Activated naive CD4-positive, alpha-beta T cell (primary cell): ENCODE data around the gene DAB1.

Experiments
- DNase-seq, 4 experiments: peaks; one replicate each; lab custom pipeline; 2025; lab: John Stamatoyannopoulos, UW

Gene DAB1

DNA sequence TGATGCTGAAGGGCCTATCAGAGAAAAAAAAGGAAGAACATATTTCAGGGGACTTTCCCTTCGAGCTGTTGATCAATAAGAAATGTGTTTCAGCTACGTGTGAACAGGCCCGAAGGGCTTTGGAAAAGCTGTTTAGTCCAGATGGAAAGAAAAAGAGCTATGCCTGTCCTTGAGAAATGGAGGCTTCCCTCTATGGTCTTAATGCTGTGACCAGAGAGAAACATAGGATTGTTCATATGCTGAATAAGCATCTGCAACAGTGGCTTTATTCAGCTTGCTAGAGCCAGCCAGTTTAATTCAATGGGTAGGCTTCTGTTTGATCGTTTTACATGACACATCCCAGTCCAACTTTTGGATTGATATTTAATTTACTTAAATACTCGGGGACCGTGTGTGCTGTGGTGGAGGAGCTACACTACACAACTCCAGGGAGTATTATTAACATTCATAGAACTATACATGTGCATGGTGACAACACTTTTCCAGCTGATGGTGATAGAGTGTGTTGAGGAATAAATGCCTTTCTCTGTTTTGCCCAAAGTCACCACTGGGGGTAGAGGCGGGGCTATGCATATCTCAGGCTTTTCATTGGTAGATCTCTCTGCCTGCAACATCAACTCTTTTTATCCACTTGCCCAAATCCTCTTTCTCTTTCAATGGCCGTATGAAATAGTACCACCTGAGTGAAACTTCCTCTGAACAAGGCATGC is 351.3 kb downstream of the DAB1 start:
- DNase-seq = no peak

DNA sequence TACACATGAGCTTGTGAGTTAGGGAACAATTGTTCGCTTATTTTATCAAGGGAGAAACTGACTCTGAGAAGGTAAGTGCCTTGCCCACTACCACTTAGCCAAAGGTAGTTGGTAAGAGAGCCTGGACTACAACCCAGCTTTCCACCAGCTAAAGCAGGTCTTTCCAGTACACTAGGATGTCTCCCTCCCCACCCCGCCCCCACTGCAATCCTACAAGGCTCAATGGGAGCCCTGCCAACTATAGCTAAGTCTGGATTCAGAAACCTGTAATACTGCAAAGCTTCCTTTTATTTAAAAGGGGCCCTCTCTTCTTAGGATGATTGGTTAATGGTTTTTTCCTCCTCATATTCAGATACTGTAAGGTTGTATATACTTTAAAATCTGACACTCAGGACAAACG is 356.0 kb downstream of the DAB1 start:
- DNase-seq = no peak

DNA sequence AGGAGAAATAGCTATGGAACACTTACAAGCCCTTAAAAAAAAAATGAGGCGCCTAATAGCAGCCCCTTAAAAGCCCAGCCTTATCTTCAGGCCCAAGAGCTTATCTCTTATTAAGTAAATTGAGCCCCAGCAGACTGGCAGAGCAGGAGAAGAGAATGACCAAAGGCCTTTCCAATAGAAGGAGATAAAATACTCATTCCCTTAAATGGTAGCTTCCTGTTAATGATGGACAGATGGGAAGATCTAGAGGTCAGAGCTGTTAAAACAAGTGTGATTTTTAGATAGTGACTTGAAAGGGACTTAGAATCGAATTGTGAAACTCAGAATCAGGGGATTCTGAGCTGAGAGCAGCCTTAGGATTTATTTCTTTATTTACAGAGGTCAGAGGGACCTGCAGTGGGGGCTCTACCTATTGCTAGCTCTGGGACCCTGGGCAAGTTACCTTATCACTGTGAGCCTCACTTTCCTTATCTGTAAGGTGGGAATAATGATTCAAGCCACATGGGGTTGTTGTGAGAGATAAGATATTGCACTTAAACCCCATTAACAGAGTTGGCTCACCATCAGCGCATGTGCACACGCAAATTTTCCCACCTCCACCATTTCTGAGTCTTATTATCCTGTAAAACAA is 356.8 kb downstream of the DAB1 start:
- DNase-seq = no peak

DNA sequence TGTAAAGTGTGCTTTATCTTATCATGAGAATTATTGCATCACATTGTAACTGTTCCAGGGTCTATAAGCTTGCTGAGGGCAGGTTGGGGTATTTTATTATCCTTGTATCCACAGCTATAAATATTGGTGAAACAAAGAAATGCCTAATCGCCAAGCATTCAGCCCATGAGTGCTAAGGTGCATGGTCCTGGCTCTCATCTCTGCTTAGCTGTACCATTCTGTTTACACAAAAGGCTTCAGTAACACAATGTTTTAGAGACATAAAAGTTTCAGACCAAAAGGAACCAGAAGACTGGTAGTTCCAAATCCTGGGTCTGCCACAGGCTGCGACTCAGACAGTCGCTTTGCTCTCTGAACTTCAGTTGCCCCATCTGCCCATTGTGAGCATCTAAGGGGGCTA is 358.4 kb downstream of the DAB1 start:
- no peak for DNase-seq

DNA sequence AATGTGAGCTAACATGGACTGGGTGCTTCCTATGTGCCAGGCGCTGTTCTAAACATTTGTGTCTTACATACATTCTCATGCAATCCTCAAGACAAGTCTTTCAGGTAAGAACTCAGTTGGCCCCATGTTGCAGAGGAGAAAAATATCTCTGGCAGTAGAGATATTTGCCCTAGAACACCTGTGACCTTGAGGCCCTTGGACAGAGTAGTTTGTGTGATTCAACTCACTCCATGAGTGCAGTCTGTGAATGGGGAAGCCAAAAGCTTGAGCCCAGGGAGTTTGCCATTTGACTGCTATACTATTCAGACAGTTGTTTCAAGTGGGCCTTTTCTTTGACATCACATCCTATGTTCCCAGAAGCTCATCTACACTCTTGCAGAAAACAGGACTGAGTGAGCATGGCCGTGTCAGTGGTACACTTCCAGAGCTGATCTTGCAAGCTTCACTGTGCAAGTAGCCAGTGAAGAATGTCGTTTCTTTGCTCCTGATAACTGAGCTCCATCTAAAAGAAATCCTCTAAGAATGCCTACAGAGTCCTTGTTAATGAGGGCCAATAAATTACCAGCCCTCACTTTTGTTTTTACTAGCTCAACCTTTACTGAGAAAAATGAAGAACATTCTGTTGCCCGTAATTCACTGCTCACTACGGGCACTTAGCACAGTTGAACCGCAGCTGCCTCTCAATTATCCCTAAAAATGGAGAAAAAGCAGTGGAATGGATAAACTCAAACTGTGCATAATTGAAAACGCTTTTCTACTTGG is 359.3 kb downstream of the DAB1 start:
- DNase-seq = no peak

DNA sequence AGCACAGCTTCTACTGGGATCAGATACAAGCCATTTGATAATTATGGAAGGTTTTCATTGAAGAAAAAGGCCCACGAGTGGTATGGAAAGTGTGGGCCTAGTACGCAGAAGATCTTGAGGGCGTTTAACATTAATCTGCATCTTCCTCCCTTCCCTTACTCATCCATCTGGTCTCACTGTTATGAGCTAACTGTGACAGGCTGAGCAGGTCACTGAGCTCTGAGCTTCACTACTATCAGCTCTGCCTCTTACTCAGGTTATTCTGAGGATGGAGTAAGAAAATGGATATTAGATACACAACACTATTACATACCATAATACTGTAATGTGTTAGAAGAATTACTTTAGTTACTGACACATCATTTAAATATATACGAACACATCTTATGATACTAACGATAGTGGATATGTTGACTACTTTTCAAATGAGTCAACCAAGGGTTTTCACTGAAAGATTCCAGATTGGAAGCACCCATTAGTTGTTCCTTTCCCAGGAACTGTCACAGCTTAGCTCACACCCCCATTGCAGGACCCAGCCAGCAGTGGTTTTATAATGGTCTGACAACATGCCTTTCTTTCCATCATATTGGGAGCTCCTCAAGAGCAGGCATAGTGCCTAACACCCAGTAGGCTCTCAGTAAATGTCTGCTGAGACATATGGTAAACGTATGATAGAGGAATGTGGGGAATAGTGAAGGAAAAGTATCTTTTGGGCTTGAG is 360.3 kb downstream of the DAB1 start:
- DNase-seq = no peak

DNA sequence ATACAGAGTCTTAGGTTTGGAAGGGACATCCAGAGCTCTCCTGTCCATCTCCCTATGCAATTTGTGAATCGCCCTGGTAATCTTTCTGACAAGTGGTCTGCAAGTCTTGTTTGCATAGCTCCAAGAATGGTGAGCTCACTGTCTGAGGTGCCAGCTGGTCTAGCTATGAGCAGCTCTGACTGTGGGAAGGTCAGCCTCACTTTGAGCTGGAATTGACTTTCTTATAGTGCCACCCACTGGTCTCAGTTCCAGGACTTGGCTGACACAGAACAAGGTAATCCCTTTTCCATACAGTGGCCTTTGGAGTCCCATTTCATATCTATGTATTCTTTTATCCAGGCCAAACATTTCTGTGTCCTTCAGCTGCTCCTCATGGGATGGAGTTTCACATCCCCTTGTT is 362.5 kb downstream of the DAB1 start:
- DNase-seq = no peak

DNA sequence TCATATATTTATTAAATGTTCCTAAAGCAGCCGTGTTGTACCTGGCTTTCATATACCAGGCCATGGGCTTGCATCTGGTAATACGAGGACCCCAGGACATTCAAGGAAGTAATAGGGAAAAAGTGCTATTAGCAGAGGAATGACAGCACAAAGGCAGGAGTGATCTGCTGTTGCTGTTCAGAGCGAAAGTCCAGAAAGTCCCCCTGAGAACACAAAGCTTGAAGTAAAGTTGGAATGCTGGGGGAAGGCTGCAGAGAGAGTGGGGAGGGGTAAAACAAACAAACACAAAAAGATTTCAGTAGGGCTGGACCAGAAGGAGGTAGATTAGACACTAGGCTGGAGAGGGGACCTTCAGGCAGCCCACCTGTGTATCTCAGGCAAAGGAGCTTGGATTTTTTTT is 363.4 kb downstream of the DAB1 start:
- DNase-seq = no peak

DNA sequence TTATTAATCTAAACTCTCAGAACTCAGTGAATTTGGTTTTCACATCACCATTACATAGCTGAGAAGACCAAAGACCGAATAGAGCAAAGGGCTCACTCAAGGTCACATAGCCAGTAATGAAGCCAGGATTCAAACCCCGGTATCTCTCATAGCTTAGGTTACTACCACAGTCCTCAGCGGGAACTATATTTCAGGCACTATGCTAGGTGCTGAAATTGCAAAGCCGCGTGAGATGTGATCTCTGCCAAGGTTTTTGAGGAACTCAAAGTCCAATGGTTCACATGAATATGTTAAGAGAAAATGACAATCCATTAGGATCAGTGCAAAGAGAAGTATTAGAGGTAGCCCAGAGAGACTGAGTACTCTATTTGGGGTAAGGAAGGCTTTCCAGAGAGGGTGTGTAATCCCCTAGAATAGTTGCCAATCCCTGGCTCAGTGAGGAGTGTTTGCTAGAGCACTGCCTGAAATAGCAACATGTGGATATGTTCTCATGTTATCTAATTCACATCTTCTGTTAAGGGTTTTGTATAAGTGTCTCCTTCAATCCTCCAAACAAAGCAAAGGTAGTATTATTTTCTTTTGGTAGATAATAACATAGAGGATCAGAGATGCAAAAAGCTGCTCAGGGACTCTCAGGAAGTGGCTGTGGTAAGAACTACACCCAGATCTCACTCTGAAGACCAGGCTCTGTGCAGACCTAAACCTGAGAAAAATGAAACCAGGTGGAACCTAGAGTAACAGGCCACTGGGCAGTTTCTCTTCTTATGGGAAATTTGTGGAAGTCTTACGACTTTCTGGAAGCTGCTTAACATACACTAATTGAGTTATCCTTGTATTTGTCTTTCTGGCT is 365.0 kb downstream of the DAB1 start:
- no peak for DNase-seq

DNA sequence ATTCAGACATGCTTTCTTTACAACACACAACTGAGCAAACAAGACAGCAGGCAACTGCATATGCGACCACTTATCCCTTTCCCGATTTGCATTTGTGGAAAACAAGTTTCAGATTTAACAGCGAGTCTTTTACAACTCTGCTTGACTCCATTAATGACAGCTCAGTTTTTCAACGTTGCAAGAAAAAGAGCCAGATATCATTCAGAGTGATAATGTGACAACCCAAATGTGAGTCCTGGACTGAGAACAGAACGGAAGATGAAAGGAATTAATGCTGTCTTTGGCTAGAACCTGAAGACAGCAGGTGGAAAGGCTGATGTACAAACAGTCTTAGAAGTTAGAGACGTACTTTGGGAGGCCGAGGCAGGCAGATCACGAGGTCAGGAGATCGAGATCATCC is 375.0 kb downstream of the DAB1 start:
- DNase-seq = no peak

DNA sequence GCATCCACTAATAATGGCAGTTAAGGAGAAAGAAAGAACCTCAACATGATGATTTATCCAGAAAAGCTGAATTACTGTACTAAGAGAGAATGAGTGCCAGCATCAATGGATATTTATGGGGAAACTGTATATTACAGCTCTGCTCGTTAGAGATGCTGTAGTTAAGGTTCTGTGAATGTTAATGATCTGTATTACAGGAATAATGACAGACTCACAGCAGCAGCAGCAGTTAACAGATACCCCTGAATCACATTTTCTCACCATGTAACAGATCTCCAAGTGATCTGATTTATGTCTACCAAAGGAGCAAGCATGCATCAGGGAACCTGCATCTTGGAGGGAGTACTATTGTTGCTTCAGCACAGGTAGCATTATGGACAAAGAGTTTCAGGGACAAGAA is 377.4 kb downstream of the DAB1 start:
- no peak for DNase-seq

DNA sequence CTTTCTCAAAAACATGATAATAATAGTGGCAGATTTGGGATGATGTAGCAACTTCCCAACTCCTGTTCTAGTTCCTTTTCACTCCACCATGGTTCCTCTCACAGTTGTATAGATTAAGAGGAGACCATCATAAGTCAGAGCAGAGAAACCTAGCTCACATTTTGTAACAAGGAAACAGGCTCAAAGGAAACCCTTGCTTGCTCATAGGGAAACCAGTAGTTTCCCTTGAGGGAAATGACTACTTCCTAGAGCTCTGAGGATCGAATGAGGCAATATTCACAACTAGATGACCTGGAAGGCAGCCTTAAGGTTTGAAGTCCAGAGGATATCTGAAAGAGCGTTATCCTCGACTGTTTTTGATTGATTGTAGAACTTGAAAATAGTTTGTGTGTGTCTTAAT is 382.0 kb downstream of the DAB1 start:
- DNase-seq = no peak

DNA sequence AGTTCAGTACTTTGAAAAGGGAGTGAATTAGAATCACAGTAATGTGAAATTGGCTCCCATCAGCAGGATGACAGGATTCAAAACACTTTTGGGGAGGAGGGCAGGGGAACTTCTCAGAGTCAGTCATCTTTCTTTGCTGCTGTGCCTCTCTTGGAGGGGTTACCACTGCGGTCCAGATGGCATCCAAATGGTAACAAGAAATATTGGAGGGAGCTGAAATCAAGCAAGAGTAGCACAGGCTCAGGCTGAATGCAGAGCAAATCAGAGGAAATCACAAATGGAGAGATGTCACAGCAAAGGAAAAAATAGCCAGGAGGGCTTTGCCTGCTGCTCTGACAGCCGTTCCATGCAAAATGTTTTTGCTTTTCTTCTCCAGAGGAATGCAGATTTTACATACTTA is 383.0 kb downstream of the DAB1 start:
- DNase-seq = no peak

DNA sequence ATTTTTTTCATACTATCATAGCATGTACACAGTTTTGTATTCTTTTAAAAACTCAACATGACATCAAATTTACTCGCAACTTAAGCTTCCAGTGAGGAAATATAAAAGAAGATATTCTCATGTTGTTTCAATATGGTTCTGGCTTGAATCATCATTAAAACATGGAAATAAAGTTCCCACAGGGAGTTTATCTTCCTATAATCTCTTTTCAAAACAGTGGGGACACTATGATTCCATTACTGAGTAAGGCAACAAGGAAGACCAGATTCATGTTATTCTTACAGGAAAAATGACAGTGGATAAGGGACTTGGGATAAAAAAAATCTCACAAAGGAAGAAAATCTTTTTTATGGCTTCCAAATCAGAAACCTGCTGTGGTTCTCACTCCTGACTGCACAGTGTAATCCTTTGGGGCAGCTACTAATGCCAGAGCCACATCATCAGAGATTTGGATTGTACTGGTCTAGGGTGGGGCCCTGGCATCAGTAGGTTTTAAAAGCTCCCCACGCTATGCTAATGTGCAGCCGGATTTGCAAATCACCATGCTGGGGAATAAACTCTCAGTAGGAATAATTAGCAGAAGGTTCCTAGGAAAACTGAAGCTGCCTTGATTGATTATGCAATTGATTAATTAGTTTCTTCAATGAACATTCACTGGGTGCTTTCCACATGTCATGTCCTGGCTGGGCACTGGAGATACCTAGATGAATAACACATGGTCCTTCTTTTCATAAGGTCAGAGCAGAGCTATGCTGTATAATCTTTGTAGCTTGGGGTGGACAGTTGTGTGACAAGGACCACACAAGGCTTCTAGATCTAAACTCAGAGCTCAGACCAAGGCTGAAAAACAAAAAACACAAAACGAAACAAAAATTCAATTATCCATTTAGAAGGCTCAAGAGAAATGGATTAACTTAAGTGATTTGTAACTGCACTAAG is 386.9 kb downstream of the DAB1 start:
- DNase-seq = no peak

DNA sequence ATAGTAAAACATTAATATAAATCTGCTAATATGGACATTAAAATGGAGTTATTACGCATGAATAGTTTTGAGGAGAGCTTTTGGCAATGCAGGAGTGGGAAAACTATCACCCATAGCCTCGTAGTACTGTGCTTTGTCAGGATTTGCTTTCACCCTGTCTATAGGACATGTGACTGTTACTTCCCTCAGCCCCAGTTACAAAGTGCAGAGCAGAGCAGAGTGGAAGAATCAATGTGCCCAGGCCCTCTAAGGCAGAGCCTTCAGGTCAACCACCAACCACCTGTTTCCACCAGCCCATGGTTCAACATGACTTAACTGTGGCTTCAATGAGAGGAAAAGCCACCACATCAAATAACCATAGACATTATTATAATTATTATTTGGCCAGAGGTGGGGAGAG is 389.1 kb downstream of the DAB1 start:
- no peak for DNase-seq

DNA sequence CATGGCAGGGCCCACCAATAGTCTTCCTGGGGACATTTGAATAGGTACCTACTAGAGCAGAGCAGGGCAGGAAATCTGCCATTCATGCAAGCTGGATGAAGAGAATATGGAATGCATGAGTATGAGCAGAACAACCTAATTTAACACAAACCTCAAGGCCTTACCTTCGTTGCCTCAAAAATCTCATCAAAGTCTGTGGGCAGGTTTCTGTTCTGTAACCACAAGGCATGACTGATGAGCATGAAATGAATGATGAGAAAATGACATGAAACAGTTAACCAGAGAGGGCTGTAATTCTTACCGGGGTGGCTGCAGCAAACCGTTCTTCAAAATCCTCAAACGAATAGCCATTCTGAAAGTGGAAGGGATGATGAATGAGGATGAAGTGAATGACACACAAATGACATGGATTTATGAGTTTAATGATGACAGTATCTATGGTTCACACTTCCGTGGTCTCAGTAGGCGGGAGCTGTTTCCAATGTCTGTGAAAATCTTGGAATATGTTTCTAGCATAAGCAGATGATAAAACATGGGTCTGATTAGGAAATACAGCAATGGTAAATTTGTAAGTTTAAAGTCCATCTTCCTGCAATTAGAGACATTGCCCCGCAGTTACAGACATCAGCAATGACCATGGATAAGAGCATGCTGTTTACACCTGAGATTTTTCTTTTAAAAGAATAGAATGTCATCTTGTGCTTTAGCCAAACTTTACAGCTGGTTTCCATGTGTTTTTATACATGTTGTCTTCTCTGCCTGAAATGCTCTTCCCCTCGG is 390.4 kb downstream of the DAB1 start:
- DNase-seq = no peak

DNA sequence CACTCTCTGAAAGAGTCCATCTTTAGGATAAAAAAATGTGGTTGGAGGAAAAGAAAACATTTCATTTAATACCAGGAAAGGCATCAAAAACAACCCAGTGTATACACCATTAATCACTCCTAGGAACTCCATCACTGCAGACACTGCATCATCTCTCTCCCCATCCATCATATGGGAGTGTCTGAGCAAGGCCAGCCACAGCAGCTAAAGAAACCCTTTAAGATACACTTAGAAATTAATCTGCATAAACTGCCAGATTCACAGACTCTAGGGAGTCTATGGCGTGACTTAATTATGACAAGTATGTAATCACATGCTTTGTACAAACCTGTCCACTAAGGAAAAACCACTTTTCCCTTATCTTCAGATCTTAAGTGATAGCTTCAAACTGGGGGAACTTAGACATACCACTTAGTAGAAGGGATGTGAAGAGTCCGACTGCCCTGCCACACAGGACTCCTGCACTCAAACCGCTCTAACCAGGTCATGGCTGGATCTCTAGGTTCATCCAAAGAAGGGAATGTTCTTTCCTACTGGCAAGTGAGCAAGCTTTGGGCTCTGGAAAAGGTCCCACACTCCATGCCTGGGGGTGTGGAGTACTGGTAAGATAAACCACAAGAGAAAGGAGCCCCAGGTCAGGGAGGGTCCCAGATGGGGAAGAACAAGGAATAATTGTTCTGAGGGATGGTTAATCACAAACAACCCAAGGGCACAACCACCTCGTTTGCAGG is 397.1 kb downstream of the DAB1 start:
- no peak for DNase-seq

DNA sequence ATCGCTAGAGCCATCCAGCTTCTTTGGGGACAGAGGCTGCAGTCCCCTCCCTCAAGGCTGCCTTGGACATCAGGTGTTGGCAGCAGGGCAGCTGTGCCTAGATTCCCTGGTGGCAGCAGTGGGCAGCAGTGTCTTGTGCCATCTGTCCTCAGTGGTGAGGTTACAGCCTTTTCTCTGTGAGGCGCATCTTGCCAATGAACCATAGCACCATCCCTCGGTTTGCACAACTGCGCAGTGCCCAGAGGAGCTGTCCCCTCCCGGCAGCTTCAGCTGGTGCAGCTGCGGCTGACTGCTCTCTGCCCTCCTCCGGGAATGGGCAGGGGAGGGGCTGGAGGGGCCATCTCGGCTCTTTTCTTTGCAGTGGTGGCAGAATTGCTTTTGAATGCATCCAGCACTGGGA is 399.0 kb downstream of the DAB1 start:
- no peak for DNase-seq

DNA sequence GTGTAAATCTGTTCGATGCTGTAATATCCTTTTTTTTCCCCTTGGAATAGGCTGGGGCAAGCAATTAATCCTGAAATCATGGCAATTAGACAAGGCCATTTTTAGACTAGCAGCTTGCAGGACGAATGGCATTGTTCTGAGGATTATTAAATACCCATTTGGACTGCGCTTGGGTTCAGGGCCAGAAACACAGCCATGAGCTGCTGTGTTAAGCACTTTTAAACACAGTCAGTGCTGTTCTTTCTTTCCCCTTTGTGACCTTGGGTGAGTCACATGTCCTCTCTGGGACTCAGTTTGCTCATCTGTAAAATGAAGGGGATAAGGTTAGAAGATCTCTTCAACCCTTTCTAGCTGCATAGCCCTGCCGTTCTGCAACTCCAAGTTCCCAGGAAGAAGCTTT is 399.4 kb downstream of the DAB1 start:
- DNase-seq = no peak
